GM19397 (cell line): ENCODE measurements around the gene UNC5A.

Experiments
- ATAC-seq: cut with Tn5 transposase; IDR thresholded peaks from one replicate; pipeline ENCODE4 v1.9.1; 2021; ENCODE audit warnings: mild to moderate bottlenecking, moderate library complexity; ENCODE audit not compliant: unreplicated experiment

UNC5A gene

DNA sequence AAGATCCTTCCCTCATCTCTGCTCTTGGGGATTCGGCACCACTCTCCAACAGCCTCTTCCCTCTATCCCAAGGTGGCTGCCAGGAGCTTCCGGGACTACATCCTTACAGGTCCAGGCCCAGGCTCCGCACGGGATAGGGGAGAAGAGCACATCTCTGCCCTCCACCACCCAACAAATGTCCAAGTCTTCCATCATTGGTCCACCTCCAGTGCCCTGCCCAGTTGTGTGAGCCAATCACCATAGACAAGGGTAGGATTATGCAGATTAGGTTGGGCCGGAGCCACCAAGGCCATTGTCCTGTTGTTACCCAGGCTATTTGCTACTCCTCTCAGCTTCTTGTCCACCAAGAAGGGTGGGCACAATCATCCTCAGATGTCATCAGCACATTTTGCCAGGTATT is 9.1 kb downstream of the UNC5A start:
- no peak for ATAC-seq

- ATAC-seq: no peak
Observed at GRCh38 chr5:176820937-176821336, 10.6 kb downstream of the UNC5A start.

DNA sequence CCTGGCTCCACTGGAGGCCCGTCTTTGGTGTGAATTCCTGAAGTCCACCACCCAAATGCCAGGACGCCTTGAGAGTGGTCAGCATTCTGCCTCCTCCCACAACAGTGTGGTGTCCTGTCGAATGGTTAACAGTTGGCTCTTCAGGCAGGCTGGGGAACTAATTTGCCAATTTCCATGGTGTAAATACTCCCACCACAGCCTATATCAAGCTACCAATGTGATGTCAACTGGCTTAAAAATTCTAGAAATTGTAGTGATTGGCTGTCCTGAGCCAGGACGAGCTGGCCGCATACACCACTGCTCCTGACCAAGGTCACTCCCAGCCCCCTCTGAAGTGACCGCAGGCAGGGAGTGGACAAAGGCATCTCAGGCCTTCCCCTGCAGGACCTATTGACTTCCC is 11.1 kb downstream of the UNC5A start:
- ATAC-seq: no peak

- ATAC-seq: no peak
Observed at GRCh38 chr5:176822041-176822792, 11.9 kb downstream of the UNC5A start.

DNA sequence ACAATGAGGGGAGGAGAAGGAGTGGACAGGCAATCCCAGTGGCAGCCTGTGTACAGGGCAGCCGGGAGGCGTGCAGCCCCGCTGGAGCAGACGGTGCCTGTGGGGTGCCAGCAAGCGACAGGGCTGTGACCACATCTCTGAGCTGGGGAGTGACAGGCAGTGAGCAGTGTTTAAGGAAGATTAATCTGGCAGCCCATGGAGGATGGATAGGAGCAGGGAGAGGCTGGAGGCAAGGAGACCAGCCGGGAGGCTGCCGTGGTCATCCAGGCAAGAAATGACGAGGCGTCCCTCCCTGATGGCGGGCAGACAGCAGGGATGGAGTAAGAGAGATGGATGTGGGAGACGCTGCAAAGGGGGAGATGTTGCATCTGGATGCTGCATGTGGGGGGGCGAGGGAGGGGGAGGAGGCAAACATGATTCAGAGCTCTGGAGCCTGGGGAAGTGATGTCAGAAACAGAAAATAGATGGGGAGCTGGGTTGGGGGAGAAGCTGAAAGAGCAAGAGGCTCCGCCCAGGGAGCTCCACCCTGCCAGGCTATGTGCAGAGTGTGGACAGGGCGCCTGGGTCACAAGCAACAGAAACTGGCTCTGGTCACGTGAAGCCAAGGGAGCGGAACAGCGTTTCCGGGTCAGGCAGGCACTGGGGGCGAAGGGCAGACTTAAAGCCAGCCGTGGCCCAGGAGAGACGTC is 12.6 kb downstream of the UNC5A start:
- ATAC-seq: no peak

GRCh38 chr5:176823869-176824412 is 13.6 kb downstream of the UNC5A start:
- ATAC-seq: no peak

- no peak for ATAC-seq
Observed at GRCh38 chr5:176824604-176825003, 14.2 kb downstream of the UNC5A start.

- no peak for ATAC-seq
Observed at GRCh38 chr5:176825234-176825633, 14.9 kb downstream of the UNC5A start.

GRCh38 chr5:176825957-176826356 is 15.6 kb downstream of the UNC5A start:
- no peak for ATAC-seq

DNA sequence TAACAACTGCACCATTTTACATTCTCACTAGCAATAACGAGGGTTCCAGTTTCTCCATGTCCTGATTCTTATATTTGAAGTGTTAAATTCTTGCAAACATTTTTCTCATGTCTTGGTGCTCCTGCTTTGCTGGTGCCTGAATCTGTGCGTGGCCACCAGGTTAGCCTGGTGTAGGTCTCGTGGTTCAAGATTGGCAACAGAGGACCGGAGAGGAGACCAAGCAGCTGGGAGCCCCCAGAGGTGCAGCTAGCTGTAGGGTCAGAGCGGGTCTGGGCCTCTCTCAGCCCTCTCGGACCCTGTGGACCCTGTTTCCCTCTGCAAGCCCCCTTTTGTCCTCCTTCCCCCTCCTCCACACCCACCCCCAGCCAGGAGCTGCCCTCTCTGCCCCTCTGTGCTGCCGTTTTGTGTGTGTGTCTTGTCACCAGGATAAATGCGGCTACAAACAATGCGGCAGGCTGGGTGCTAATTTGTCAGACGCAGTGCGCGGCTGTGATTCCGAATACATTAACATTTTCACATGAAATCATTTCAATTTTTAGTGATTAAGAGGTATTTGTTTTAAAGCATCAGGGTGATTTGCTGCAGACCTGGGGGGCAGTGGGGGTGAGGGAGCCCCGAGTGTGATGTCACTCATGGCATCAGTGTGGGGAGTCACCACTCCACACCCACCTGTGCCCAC is 17.5 kb downstream of the UNC5A start:
- no peak for ATAC-seq

- no peak for ATAC-seq
Observed at GRCh38 chr5:176829320-176829719, 19.0 kb downstream of the UNC5A start.

DNA sequence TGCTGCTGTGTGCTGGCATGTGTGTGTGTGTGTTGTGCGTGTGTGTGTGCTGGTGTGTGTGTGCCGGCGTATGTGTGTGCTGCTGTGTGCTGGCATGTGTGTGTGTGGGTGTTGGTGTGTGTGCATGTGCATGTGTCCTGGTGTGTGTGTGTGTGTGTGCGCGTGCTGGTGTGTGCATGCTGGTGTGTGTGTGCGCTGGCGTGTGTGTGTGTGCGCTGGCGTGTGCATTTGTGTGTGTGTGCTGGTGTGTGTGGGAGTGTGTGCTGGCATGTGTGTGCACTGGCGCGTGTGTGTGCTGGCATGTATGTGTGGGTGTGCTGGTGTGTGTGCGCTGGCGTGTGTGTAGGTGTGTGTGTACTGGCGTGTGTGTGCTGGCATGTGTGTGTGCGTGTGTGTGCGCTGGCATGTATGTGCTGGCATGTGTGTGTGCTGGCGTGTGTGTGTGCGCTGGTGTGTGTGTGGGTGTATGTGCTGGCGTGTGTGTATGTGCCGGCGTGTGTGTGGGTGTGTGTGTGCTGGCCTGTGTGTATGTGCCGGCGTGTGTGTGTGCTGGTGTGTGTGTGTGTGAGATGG is 20.1 kb downstream of the UNC5A start:
- ATAC-seq: no peak

GRCh38 chr5:176830995-176831423 is 20.6 kb downstream of the UNC5A start:
- no peak for ATAC-seq

DNA sequence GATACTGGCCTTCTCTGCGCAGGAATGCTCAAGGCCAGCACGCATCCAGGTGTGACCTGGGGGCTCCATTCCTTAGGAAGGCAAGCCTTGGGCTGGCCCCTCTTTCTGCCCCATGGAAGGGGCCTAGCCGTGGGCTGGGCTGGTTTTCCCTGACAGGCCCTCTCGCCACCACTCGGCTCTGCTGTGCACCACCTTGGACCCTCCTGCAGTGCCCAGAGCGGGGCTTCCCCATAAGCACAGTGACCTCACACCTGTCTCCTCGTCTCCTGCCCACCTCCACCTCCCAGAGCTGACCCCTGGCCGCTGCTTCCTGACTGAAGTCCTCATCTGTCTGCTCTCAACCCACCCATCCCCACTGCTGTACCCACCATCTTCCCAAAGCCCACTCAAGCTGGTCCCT is 21.1 kb downstream of the UNC5A start:
- ATAC-seq: no peak

DNA sequence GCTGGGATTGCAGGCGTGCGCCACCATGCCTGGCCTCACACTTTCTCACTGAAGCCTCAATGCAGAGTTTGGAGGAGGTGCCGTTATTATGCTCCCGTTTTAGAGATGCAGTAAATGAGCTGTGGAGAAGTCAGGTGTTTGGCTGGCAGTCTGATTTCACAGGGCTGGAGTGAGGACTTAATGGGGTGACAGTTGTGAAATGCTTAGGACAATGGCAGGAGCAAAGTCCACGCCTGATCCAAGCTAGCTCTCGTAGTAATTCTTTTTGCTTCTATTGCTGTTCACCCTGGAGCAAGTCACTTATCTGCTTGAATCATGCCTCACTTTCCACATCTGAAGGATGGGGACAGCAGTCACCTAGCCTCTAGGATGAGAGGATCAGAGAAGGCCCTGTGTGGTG is 21.8 kb downstream of the UNC5A start:
- ATAC-seq: no peak

- ATAC-seq: no peak
Observed at GRCh38 chr5:176833286-176833685, 22.9 kb downstream of the UNC5A start.

GRCh38 chr5:176835918-176836317 is 25.6 kb downstream of the UNC5A start:
- no peak for ATAC-seq

DNA sequence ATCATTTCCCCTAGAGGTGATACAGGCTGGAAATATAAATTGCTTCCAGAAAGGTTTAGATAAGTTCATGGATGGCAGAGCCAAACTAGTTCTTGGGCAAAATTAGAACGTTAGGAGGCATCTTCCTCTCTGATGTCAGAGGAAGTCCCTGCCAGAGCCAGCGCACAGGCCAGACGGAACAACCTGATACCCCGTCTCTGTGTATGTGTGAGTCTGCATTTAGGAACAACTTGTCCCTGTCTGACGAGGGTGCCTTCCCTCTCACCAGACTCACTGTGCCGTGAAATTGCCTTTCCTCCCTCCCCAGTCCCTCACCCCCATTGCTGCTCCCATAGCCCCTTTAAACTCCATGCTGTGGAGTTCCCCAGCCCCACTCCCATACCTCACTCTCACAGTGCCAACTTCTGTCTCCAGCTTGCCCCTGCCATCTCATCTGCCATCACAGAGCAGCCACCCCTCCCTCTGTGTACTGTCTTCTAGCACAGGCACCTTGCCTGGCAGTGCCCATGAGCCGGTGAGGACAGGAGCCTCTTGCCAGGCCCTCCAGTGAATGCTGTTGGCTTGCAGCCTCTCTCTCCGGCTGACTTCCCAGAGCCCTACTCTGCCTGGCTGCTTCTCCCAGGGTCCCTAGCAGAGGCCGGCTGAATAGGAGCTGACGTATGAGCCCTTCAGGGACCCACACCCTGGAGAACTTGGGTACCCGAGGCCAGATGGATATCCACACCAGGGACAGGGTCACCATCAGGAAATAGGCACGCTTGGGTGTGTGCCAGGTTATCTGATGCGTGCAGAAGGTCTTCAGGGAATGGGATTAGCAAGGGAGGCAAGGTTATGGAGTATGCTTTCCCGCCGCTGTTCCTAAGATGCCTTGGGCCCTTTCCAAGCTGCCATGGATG is 26.7 kb downstream of the UNC5A start:
- ATAC-seq: no peak

- ATAC-seq: no peak
Observed at GRCh38 chr5:176837707-176838115, 27.4 kb downstream of the UNC5A start.

DNA sequence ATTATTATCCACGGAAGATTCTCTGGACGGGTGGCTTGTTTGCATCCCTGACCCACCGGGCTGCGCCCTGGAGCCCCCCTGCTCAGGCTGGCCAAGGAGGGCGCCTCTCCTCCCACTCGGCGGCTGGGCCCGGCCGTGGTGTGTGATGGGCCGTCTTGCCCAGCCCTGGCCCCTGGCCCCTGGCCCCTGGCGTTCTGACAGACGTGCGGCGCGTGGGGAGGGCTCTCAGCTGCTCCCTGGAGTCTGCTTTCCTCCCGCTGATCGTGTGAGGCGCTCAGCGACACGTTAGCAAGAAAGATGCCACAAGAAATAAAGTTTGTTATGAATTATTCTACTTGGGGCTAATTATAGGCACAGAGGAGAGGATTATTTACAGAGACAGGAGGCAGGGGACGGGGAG is 33.3 kb downstream of the UNC5A start:
- no peak for ATAC-seq
